ENCODE measurements around the gene SDHAF1. TPM values are rescaled to one million over a fixed set of nuclear protein-coding genes. Genes with fewer than 3 reads are reported as not detected.

SDHAF1 gene
- total and polyA plus RNA-seq, 2 of the 8 experiments (the other 6 are each of a cell fraction or from before 2014, with no cell fraction given): 16.0 to 21.3 TPM

GRCh38 chr19:35977446-35978222 lies 17.4 kb upstream of the SDHAF1 start (continued):
- peak; percentile 75; the same call in 1 of the 2 replicates for TF ChIP-seq GABPA (IDR thresholded peaks at IDR 0.05; ENCODE audit: borderline replicate concordance, insufficient read depth, low read length)
- no peak for TF ChIP-seq RXRA (IDR thresholded peaks at IDR 0.05; ENCODE audit: insufficient read depth, low read depth, low read length)
- no peak for TF ChIP-seq CBX8 (IDR thresholded peaks at IDR 0.05; ENCODE audit: borderline replicate concordance, low read depth, low read length)
- TF ChIP-seq POU5F1 (IDR thresholded peaks at IDR 0.05; ENCODE audit: low read depth, low read length): no peak
- no peak for TF ChIP-seq JUND (IDR thresholded peaks at IDR 0.05; ENCODE audit: low read length)
- TF ChIP-seq ATF3 (IDR thresholded peaks at IDR 0.05; ENCODE audit: insufficient read depth, low read depth, low read length): no peak
- no peak for TF ChIP-seq CEBPB (IDR thresholded peaks at IDR 0.05; ENCODE audit: low read depth, low read length)
- no peak for TF ChIP-seq SIRT6 (IDR thresholded peaks at IDR 0.05; ENCODE audit: low read length)
- no peak for TF ChIP-seq USF2 (IDR thresholded peaks at IDR 0.05; ENCODE audit: low read length)
- TF ChIP-seq CTCF (IDR thresholded peaks at IDR 0.05; ENCODE audit: control extremely low read depth in 1 of 3, insufficient read depth in 1 of 3, low read depth in 1 of 3, low read length in 3 of 3): peak; percentile 86 to 98 (median 93)
- no peak for TF ChIP-seq POLR2AphosphoS5 (IDR thresholded peaks at IDR 0.05; ENCODE audit: low read depth, low read length)
- no peak for TF ChIP-seq CHD2 (IDR thresholded peaks at IDR 0.05; ENCODE audit: low read length)
- no peak for TF ChIP-seq RFX5 (IDR thresholded peaks at IDR 0.05; ENCODE audit: borderline replicate concordance, low read depth, low read length)
- no peak for TF ChIP-seq HDAC6 (IDR thresholded peaks at IDR 0.05; ENCODE audit: low read depth, low read length)
- no peak for TF ChIP-seq TAF7 (optimal IDR thresholded peaks at IDR 0.05; ENCODE audit: borderline replicate concordance, low read depth, low read length)
- TF ChIP-seq FOSL1 (IDR thresholded peaks at IDR 0.05; ENCODE audit: insufficient read depth, low read depth, low read length): no peak
- no peak for TF ChIP-seq EZH2 (IDR thresholded peaks at IDR 0.05; ENCODE audit: low read depth, low read length, severe bottlenecking)

Measured in H1 (cell line).